Activated CD4-positive, alpha-beta T cell treated with anti-CD3 and anti-CD28 coated beads for 24 hours (primary cell): ENCODE measurements around the gene SLC6A3.

ENCODE experiments used
- DNase-seq, 2 donors: peaks; one replicate each; pipeline ENCODE4 v3.0.0-alpha.2; 2020; ENCODE audit warnings: low read depth in 2 of 2

The SLC6A3 gene

GRCh38 chr5:1406681-1407640 is 38.3 kb downstream of the SLC6A3 start:
- DNase-seq, result no peak

DNA sequence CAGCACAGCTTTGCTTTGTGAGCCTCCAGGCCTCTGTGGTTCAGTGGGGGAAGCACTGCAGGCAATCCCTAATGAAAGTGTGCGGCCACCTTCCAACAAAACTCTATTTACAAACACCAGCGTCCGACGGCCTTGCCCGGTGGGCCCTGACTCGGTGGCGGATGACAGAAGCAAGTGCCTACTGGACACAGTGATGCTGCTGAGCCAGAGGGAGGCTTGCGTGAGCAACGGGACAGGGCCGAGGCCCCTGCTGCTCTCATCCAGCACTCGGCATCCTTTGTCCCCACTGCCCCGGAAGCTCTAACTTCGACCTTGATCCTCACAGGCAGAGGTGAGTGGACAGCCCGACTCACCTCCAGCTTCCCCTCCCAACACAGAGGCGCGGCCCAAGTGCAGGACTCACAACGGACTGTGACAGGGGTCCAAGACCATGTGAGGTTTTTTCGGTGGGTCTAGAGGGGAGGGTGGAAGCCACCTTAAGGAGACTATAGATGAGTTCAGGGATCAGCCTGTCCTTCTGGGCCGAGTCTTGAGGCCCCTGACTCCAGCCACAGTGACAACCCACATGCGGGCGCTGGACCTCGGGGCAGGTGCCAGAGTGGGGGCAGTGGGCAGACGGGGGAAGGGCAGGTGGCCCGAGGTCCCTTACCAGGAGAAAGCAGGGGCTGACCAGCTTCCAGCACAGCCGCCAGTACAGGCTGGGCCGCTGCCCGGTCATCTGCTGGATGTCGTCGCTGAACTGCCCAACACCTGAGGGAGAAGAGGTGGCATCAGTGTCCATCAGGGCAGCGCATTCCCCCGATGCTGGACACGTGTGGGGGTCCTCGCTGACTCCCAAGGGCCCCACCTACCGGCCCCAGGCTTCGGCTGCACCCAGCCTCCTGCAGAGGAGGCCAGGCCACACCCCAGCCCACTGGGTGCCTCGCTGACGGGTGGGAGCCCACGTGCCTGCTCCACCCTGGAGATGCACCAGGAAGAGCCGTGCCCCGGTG is 39.4 kb downstream of the SLC6A3 start:
- no peak for DNase-seq

DNA sequence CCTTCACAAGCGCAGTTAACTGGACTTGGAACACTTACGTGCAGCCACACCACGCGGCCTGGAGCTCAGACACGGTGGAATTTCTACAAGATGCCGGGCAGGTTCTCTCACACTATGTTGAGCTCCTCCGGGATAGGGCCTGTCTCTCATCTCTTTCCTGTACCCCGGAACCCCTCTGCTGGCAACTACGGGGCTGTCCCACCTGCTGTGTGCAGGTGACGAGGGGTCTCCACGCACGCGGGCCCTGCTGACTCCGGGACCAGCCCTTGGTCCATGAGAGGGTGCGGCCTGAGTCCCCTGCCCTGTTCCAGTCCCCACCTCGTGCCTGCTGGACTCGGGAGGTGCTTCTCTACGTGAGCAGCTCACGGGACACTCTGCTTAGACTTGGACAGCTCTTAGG is 40.1 kb downstream of the SLC6A3 start:
- no peak for DNase-seq

- DNase-seq, result no peak
Observed at GRCh38 chr5:1404062-1404461, 41.2 kb downstream of the SLC6A3 start.

DNA sequence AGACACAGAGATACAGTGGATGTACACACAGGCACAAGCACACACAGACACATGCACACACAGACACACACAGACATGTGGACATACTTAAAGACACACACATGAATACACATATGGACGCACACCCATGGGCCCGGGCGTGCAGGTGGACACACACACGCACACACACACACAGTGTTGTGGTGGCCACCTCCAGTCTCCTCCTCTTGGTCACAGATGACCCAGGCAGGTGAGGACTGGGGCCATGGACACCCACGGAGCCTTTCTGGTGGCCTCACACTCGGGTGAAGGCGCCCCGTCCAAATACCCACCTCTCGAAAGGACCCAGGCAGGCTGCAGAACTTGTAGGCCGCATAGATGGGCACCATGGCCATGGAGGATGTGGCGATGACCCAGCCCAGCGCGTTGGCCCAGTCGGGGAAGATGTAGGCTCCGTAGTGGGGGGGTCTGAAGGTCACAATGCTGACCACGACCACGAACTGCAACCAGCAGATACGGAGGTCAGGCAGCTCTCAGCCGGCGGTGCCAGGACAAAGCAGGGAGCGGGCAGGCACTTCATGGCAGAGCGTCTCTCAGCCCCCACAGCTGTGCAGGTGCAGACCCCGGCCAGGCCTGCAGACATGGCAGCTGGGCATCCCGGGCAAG is 42.5 kb downstream of the SLC6A3 start:
- DNase-seq, result no peak

GRCh38 chr5:1401536-1402138 is 43.6 kb downstream of the SLC6A3 start:
- DNase-seq, result no peak

GRCh38 chr5:1400936-1401335 is 44.3 kb downstream of the SLC6A3 start:
- DNase-seq, result no peak

- DNase-seq, result no peak
Observed at GRCh38 chr5:1400211-1400855, 44.9 kb downstream of the SLC6A3 start.

GRCh38 chr5:1399737-1400136 is 45.5 kb downstream of the SLC6A3 start:
- DNase-seq, result no peak

- DNase-seq, result no peak
Observed at GRCh38 chr5:1396293-1396816, 48.9 kb downstream of the SLC6A3 start.

GRCh38 chr5:1394881-1395860 is 50.1 kb downstream of the SLC6A3 start:
- DNase-seq, result no peak

GRCh38 chr5:1393571-1394501 is 51.4 kb downstream of the SLC6A3 start:
- DNase-seq, result no peak

DNA sequence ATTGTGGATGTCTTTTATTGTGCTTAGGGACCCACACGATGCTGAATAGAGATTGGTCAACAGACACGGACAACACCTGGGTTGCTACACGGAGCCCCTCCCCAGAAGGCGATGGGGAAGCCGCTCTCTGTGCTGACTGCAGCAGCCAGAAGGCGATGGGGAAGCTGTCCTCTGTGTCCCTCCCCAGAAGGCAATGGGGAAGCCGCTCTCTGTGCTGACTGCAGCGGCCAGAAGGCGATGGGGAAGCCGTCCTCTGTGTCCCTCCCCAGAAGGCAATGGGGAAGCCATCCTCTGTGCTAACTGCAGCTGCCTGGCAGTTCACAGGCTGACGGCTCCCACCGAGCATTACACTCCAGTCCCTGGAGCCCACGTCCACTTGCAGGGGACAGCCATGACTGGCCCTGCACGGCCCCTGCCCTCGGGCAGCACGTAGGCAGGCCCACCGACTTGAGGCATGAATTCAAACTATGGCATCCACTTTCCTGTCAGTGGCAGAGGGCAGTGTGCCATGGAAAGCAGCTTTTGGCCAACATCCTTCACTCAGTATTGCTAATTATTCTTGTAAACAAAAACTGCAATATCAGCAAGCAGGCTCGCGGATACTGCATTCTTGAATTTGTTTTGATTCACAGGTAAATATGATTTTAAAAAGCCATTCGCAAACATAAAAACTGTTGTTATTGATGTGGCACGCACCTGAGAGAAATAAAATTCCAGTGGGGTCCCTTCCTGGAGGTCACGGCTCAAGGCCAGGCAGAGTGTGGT is 52.3 kb downstream of the SLC6A3 start:
- DNase-seq, result no peak

DNA sequence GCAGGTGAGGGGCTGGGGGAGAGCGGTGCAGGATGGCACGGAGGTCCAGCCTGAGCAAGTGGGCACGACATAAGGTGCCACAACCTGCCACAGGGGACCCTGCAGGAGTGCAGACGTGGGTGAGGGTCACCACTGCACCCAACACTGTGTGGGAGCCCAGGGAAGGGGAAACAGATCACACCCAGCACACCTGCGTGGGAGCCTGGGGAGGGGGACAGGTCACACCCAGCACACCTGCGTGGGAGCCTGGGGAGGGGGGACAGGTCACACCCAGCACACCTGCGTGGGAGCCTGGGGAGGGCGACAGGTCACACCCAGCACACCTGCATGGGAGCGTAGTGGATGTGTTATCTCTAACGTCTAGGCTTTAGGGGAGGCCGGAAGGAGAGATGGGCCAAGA is 53.0 kb downstream of the SLC6A3 start:
- no peak for DNase-seq

DNA sequence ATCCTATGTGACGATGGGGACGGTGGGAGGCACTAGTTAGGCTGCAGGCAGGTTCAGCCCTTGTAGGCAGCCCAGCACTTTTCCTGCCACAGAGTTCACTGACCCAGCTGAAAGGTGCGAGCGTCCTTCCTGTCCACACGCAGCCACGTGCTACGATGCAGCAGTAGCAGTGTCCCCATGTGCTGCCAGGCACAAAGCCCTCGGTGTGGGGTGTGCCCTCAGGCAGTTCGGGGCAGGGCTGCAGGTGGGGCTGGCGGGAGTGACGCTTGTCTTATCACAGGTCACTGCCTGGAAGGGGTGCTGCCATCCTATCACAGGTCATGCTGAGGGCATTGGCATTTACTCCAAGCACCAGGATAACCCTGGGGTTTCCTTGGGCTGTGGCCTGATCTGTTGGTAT is 53.5 kb downstream of the SLC6A3 start:
- DNase-seq, result no peak

DNA sequence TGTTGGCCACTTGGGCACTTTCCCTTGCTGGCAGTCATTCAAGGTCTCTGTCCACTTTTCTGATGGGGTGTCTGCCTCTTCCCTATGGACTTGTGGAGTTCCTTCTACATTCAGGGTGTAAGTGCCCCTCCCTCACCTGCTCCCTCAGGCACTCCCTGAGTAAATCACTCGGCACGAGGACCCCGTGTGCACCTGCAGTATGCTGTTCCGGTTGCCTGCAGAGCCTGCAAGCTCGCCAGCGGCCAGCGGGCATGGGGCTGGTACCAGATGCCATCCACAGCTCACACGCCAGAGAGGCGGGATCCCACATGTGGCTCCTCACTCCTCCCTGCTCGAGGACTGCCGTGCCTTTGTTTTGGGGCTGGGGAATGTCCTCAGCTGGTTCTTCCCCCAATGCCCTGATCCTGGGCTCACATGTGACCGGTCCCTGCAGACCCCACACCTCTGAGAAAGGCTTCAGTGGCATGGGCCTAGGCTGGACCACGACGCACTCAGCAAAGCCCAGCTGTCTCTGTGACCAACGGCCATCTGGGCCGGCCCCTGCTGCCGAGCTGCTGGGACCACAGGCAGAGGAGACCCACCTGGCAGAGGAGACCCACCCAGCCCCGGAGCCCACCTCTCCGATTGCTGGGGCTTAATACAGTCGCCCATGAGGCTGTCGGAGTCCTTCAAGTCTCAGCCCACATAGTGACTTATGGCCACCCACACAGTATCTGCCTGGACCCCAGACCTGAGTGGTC is 54.2 kb downstream of the SLC6A3 start:
- DNase-seq, result no peak

DNA sequence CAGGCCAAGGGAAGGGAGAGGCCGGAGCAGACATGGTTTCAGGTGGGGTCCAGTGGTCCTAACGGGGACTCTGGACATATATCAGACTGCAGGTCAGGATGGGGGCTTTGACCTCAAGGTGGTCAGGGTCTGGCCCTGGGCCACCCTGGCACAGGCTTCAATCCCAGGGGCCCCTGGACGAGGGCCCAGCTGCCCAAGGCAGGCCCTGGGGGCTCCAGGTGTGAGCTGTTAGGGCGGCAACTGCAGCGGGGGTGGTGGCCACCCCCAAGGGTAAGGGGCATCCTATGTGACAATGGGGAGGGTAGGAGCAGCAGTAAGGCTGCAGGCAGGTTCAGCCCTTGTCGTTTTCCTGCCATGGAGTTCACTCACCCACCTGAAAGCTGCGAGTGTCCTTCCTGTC is 54.9 kb downstream of the SLC6A3 start:
- DNase-seq, result no peak
